IMR-90 (cell line): ENCODE measurements around the gene LCE1F.

Experiments
- BHLHE40 ChIP-seq: fragments of 150-350 bp; IDR thresholded peaks from 2 replicates; pipeline ENCODE4 v1.6.1; 2016; ENCODE audit warnings: mild to moderate bottlenecking, low read depth, low read length
- CHD1 ChIP-seq: IDR thresholded peaks from 2 replicates; pipeline ENCODE4 v1.6.1; 2012; ENCODE audit warnings: low read depth, low read length, improper control_type of control experiment
- FOS ChIP-seq: fragments of 150-350 bp; IDR thresholded peaks from 2 replicates; pipeline ENCODE4 v1.6.1; 2016; ENCODE audit warnings: low read depth, low read length
- MAFK ChIP-seq: IDR thresholded peaks from 2 replicates; pipeline ENCODE4 v1.6.1; 2012; ENCODE audit warnings: low read depth, low read length, improper control_type of control experiment
- MXI1 ChIP-seq: IDR thresholded peaks from 2 replicates; pipeline ENCODE4 v1.6.1; 2012; ENCODE audit warnings: low read depth, mild to moderate bottlenecking, low read length, moderate library complexity, borderline replicate concordance
- NFE2L2 ChIP-seq: fragments of 150-350 bp; IDR thresholded peaks from 2 replicates; pipeline ENCODE4 v1.6.1; 2016; ENCODE audit warnings: low read depth, mild to moderate bottlenecking, low read length
- POLR2A ChIP-seq: IDR thresholded peaks from 2 replicates; pipeline ENCODE4 v1.6.1; 2012; ENCODE audit warnings: mild to moderate bottlenecking, low read depth, low read length
- RAD21 ChIP-seq: IDR thresholded peaks from 2 replicates; pipeline ENCODE4 v1.6.1; 2012; ENCODE audit warnings: low read length, improper control_type of control experiment
- RCOR1 ChIP-seq: IDR thresholded peaks from 2 replicates; pipeline ENCODE4 v1.6.1; 2012; ENCODE audit warnings: mild to moderate bottlenecking, low read length, improper control_type of control experiment; ENCODE audit not compliant: insufficient replicate concordance
- RFX5 ChIP-seq: IDR thresholded peaks from 2 replicates; pipeline ENCODE4 v1.8.0; 2012; ENCODE audit warnings: low read depth, mild to moderate bottlenecking, low read length, moderate library complexity
- SMC3 ChIP-seq: fragments of 150-350 bp; IDR thresholded peaks from 2 replicates; pipeline ENCODE4 v1.6.1; 2016; ENCODE audit warnings: low read depth, mild to moderate bottlenecking, antibody characterized with exemption, low read length, moderate library complexity
- TF ChIP-seq, protein P1 (sequence below): conservative IDR thresholded peaks from 2 replicates; pipeline ENCODE4 v1.5.1; 2012; ENCODE audit warnings: mild to moderate bottlenecking, low read depth, low read length, improper control_type of control experiment
- TF ChIP-seq, protein P2 (sequence below): fragments of 150-350 bp; IDR thresholded peaks from 2 replicates; pipeline ENCODE4 v1.6.1; 2017; ENCODE audit warnings: mild to moderate bottlenecking, antibody characterized with exemption, low read length, low read depth
- TF ChIP-seq, protein P3 (sequence below): fragments of 150-350 bp; IDR thresholded peaks from 2 replicates; pipeline ENCODE4 v1.6.1; 2016; ENCODE audit warnings: low read depth, mild to moderate bottlenecking, low read length, moderate library complexity, borderline replicate concordance

DNA sequence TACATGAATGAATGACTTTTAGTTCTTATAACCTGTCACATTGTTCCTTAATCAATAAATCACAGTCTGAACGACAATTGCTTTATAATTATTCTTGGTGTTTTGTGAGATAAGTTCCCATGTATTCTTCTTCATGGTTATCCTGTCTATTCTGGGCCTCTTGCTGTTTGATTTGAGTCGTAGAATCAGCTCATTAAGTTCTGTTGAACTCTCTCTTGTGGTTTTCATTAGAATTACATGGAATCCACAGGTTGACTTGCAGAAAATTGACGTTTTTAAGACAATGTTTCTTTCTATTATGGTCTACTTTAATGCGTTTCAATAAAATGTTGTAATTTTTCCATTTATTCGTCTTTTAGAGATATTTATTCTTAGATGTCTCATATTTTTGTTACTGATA, 48.4 kb downstream of the LCE1F start:
- TF ChIP-seq, protein P1, sequence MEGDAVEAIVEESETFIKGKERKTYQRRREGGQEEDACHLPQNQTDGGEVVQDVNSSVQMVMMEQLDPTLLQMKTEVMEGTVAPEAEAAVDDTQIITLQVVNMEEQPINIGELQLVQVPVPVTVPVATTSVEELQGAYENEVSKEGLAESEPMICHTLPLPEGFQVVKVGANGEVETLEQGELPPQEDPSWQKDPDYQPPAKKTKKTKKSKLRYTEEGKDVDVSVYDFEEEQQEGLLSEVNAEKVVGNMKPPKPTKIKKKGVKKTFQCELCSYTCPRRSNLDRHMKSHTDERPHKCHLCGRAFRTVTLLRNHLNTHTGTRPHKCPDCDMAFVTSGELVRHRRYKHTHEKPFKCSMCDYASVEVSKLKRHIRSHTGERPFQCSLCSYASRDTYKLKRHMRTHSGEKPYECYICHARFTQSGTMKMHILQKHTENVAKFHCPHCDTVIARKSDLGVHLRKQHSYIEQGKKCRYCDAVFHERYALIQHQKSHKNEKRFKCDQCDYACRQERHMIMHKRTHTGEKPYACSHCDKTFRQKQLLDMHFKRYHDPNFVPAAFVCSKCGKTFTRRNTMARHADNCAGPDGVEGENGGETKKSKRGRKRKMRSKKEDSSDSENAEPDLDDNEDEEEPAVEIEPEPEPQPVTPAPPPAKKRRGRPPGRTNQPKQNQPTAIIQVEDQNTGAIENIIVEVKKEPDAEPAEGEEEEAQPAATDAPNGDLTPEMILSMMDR = no peak
- TF ChIP-seq POLR2A (no peak), MXI1 (no peak), SMC3 (no peak), CHD1 (no peak), RAD21 (no peak), RFX5 (no peak), RCOR1 (no peak), BHLHE40 (no peak), FOS (no peak), NFE2L2 (no peak), MAFK (no peak)
- TF ChIP-seq, protein P2, sequence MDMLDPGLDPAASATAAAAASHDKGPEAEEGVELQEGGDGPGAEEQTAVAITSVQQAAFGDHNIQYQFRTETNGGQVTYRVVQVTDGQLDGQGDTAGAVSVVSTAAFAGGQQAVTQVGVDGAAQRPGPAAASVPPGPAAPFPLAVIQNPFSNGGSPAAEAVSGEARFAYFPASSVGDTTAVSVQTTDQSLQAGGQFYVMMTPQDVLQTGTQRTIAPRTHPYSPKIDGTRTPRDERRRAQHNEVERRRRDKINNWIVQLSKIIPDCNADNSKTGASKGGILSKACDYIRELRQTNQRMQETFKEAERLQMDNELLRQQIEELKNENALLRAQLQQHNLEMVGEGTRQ = no peak
- TF ChIP-seq, protein P3, sequence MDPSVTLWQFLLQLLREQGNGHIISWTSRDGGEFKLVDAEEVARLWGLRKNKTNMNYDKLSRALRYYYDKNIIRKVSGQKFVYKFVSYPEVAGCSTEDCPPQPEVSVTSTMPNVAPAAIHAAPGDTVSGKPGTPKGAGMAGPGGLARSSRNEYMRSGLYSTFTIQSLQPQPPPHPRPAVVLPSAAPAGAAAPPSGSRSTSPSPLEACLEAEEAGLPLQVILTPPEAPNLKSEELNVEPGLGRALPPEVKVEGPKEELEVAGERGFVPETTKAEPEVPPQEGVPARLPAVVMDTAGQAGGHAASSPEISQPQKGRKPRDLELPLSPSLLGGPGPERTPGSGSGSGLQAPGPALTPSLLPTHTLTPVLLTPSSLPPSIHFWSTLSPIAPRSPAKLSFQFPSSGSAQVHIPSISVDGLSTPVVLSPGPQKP = no peak
